ENCODE measurements around the gene CAB39.
"Not testable (repeated sequence)": the region's sequence is repeated elsewhere in the genome, so short reads cannot be mapped to it uniquely, and the experiment has no call there.

CAB39 gene

DNA sequence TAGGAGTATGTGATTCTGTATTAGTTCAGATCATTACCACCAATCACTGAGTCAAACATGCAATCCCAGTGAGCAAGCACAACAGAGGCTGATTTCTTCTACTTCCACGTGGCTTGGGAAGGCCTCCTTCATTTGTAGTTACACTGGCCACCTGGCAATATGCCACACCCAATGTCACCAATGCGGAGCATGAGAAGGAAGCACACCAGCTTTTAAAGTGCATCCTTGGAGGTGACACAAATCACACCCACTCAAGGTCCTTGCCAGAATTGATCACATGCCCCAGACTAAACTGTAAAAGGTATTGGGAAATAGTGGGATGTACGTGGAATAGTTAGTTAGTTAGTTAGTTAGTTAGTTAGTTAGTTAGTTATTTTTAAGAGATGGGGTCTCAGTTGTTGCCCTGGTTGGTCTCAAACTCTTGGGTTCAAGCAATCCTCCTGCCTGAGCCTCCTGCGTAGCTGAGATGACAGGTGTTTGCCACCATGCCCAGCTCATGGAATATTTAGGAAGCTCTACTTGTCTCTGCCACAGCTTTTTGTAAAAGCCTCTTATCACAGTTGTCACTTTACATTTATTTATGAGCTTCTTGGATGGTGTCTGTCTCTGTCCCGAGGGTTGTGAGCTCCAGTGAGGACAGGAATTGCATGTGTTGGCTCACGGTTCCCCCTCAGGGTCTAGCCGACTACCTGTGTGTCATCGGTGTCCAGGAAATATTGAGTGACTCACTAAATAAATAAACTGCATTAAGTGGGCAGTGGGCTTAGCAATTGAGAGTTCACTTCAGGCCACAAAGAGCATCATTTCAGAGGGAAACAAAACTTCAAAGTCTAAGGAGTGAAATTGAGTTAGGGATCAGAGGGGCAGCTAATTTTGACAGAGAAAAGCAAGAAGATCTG, 28.1 kb upstream of the CAB39 start:
- DNase-seq, result no peak

DNA sequence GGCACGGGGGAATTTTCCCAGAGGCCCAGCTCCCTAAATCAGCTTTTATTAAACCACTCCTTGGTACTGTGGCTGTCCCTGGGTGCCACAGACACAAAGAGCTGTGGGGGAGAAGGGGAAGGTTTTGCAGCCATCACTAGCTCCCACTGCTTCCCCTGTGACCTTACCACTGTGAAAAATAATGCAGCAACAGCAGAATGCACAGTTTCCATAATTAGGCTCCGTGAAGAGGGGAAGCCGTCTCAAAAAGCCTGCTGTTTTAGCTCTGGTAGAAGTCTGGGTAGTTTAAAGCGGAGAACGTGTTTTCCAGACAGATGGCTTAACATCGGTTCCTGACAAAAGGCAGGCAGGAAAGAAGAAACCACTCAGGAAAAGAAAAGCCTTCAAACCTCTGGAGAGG, 27.5 kb upstream of the CAB39 start:
- no peak for DNase-seq

DNA sequence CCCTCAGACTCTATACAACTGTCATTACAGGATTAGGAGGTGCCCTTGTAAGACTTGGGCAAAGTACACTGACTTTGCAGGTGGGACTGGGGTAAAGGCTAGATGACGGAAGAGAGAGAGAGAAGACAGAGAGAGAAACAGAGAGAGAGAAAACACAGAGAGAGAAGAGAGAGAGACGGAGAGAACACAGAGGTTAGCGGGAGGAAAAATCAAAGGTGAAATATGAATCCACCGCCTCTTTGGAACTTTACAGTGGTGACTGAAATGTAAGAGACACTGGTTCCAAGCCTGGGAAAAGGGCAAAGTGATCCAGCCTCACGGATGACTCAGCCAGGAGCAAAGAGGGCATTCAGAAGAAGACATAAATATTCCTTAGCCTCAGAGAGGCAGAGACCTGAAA, 25.1 kb upstream of the CAB39 start:
- no peak for DNase-seq

DNA sequence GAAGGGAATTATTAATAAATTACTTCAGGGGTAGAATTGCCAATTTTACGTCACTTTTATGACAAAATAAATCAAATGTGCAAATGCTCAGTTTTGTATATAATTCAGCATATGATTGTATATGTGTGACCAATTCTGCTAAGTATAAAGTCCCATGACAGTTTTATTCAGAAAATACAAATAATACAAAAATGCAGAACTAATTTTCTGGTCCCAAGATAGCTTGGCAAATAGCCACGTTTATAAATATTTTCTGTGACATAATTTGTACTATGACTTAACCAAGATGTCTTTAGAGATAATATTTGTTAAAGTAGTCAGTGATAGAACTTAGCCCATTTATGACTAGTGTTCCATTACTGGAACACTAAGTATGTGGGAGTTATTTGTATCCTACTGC, 24.2 kb upstream of the CAB39 start:
- DNase-seq, result no peak

DNA sequence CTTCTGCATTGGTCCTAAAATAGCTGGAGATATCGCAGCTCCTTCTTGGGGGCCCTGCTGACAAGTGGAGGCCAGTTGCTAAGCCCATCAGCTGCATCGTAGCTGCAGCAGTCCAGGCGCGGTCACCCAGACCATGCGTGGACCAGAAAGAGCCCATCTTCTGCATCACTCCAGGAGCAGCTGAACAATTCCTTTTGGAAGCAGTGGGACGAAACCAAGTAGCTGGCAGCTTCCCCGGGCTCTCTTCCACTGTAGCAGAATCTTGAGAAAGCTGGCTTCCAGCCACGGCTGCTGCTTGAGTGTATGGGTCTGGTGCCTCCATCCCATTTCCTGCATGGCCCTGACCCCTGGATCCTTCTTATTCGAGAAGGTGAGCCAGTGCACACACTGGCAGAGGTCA, 22.2 kb upstream of the CAB39 start:
- DNase-seq, result no peak

DNA sequence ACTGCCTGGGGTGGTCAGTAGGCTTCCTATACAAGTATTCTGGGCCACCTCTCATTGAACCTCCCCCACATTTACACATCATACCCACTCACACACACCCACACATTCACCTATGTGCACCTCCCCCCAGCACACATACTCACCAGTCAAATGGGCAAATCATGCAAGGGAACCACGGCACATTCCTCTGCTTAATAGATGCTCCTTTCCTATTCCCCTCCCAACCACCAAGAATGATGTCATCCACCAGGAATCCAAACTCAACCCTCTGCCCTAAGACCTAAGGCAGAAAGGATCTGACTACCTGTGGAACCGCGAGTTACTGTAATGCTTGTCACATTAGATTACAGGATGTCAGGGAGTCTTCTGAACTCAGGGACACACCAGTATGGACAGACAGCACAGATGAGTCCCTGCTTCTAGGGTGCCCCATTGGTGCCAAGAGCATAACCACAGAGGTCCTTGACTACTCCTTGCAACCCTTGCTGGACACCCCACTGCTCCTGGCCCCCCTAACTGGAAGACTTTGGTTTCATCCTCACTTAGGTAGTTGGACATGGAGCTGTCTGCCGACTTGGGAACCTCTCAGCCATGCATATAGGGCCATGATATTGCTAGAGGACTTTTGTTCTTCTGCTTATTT, 21.5 kb upstream of the CAB39 start:
- DNase-seq, result no peak

DNA sequence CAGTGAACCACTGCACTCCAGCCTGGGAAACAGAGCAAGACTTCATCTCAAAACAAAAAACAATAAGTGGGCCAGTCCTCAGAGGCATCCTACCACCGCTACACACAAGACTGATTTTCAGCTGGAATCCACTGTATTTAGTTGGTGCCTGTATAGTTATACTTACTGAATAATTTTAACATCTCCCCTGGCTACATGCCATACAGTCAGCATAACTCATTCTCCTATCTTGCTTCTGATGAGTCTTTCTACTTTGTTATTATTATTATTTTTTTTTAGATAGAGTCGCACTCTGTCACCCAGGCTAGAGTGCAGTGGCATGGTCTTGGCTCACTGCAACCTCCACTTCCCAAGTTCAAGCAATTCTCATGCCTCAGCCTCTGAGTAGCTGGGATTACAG, 19.9 kb upstream of the CAB39 start:
- DNase-seq, result no peak

DNA sequence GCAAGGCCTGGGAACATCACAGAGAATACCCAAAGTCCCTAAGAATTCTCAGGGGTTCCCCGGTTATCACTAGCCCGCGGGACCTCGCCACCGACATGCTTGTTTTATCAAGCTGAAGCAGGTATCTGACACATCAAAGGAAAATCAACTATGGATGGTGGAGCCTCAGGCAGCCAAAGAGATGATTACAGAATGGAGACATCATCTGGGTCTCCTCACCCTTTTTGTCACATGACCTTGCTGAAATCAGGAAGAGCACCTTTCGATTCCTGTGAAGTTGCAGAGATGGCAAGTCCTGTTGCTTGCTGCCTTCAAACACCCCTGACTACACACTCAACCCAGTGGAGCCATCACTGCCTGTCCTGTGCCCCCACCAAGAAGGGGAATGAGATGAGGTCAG, 19.2 kb upstream of the CAB39 start:
- no peak for DNase-seq

DNA sequence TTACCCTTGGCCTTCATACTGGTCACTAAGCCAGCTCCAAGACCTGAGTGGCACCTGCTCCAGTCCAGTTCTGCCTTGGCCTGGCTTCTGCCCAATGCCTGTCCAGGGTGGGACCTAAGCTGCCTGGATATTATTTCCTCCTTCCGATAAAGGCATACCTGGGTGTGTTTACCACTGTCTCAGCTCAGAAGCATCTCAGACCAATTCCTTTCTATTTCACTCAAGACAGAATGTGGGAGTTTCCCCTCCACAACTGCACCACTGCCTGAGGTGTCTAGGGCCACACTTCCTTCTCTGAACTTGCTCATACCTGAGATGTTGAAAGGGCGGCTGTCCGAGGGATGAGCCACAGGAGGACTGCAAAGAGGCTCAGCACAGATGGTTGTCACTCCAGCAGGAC, 18.4 kb upstream of the CAB39 start:
- no peak for DNase-seq

DNA sequence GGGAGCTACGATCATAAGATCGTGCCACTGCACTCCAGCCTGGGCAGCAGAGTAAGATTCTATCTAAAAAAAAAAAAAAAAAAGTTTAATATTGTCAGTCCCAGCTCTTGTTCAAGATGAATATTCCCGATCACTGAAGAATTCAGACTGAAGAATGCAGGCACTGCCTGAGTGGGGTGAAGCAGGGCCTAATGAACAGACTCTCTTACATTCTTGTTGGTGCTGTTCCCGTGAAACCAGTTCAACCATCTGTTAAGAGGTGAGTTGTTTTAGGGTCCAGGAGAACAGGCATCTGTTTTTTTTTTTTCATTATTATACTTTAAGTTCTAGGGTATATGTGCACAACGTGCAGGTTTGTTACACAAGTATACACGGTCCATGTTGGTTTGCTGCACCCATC, 17.1 kb upstream of the CAB39 start:
- no peak for DNase-seq

DNA sequence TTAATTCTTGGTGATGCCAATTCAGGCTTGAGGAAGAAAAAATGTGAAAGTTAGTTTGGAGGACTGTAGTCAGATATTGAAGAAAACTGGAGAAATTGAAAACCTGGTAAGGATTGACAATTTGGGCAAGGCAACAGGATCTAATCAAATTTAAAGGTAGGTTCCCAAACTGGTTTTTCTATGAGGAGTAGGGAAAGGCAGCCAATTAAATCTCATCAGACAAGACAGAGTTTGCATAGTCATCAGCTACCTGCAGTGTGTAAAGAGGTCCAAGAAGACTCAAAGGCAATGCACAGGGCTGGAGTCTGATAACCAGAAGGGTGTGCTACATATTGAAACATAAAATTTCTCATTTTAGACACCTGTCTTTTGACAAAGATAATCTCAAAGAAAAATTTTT, 16.0 kb upstream of the CAB39 start:
- no peak for DNase-seq

DNA sequence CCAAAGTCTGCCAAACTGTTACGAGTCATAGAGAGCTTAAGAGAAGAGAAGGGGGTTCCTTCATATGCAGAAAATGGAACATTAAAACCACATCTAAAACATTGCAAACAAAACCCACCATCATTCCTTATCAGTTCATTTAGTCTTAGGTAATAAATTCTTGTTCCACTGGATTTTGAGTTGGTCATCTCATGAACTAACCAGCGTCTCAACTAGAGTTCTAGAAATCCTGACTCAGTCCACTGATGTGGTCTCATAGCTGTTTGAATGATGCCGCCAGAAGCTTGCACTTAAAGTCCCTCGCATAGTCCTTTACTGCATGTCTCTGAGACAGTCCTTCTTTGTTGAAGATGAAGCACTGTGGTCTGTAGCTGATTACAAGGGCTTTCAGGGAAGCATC, 15.0 kb upstream of the CAB39 start:
- DNase-seq, result no peak

DNA sequence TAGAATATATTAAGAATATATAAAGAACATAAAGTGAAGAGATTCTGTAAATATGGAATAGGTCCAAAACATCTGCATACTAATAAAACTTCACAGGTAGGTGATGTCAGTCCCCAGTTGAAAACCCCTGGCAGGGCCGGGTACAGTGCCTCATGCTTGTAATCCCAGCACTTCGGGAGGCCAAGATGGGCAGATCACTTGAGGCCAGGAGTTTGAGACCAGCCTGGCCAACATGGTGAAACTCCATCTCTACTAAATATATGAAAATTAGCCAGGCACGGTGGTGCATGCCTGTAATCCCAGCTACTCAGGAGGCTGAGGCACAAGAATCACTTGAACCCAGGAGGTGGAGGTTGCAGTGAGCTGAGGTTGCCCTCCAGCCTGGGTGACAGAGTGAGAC, 13.9 kb upstream of the CAB39 start:
- not testable (repeated sequence) for DNase-seq

DNA sequence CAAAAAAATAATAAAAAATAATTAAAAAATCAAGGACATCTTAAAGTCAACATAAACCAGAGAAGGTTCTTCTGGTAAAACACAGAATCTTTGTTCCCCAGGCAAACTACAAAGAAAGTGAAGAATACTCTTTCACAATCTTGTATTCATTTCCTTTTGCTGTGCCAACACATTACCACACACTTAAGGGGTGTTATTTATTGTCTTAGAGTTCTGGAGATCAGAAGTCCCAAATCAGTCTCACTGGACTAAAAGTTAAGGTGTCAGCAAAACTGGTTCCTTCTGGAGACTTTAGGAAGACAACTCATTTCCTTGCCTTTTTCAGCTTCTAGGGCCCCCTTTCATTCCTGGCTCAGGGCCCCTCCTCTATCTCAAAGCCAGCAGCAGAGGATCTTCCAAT, 12.2 kb upstream of the CAB39 start:
- DNase-seq, result no peak

DNA sequence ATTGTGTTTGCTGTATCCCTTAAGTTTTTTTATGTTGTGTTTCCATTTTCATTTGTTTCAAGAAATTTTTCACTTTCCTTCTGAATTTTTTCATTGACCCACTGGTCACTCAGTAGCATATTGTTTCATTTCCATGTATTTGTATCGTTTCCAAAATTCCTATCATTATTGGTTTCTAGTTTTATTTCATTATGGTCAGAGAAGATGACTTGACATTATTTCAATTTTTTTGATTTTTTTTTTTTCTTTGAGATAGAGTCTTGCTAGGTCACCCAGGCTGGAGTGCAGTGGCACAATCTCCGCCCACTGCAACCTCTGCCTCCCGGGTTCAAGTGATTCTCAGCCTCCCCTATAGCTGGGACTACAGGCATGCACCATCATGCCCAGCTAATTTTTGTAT, 11.3 kb upstream of the CAB39 start:
- no peak for DNase-seq

DNA sequence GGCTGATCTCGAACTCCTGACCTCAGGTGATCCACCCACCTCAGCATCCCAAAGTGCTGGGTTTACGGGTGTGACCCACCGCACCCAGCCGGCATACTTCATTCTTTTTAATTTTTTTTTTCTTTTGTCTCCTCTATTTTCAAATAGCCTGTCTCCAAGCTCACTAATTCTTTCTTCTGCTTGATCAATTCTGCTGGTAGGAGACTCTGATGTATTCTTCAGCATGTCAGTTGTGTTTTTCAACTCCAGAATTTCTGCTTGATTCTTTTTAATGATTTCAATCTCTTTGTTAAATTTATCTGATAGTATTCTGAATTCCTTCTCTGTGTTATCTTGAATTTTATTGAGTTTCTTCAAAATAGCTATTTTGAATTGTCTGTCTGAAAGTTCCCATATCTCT, 10.2 kb upstream of the CAB39 start:
- not testable (repeated sequence) for DNase-seq

DNA sequence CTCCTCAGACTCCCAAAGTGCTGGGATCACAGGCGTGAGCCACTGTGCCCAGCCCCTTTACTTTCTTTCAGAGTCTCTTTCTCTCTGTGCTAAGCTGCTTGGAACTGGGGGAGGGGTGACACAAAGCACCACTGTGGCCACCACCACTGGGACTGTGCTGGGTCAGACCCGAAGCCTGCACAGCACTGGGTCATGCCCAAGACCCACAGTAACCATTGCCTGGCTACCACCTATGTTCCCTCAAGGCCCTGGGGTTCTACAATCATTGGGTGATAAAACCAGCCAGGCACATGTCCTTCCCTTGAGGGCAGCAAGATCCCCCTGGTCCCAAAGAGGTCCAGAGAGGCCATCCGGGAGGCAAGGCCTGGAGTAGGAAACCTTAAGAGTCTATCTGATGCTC, 9.1 kb upstream of the CAB39 start:
- DNase-seq, result no peak

DNA sequence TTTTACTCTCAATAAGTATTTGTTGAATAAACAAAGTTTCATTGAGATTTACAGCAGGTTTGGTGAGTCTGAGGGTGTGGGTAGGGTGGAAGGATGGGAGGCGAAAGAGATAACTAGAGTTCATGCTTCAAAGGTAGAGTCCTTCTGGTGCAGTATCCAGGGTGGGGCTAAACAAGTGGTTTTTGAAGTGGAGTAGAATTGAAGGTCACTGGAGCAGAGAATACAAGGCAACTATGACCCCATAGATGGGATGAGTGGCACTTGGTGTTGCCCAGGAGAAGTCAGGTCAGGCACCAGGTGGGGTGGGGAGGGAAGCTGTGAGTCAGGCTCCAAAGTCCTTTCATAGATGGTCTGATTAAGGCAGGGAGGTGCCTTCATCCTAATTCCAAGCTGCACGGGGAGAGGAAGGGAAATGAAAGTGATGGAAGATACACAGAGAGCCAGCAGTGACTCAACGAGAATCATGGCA, 6.6 kb upstream of the CAB39 start:
- DNase-seq, result no peak

DNA sequence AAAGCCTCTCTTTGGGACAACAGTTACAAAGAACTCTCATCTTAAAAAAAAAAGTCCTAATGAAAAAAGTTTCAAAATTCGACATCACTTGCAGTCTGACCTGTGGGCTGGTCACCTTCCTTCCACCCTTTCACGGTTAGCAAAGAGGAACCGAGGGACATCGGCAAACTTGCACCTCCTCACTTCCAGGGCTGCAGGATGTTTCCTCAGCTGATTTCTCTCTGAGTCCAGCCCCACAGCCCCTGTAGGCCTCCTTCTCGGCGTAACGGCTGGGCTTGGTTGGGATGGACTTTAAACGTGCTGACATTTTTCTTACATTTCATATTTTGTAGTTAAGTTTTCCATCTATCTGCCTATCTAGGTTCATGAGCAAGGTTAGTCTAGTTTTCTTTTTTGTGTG, 5.7 kb upstream of the CAB39 start:
- DNase-seq, result no peak

DNA sequence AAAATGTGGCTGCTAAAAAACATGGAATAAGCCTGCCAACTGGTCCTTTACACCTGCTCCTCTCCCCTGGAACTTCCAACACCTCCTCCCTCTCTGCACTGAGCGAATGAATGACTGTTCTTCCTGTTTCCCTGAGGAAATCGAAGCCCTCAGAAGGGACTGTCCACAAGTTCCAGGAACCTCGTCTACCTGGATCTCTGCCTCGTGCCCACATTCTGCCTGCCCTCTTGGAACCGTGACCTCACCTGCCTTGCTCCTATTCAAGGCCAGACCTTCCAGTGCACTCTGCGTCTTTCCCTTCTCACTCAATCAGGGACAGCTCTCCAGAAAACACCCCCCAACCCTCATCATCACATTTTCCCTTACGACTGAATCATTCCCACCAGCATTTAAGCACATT, 4.4 kb upstream of the CAB39 start:
- no peak for DNase-seq

DNA sequence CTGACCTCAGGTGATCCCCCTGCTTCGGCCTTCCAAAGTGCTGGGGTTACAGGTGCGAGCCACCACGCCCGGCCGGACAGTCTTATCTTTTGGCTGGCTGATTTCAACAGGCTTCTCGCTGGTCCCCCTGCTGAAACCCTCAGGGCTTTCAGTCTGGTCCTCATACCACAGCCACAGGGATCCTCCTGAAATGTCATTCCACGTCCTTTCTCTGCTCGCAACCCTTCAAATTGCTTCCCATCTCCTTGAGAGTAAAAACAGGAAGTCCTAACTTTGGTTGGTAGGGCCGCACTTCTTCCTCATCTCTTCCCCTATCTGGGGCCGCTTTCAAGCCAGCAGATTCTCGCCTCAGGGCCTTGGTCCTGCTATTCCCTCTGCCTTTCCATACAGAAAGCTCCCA, 1.4 kb upstream of the CAB39 start:
- DNase-seq, result no peak

DNA sequence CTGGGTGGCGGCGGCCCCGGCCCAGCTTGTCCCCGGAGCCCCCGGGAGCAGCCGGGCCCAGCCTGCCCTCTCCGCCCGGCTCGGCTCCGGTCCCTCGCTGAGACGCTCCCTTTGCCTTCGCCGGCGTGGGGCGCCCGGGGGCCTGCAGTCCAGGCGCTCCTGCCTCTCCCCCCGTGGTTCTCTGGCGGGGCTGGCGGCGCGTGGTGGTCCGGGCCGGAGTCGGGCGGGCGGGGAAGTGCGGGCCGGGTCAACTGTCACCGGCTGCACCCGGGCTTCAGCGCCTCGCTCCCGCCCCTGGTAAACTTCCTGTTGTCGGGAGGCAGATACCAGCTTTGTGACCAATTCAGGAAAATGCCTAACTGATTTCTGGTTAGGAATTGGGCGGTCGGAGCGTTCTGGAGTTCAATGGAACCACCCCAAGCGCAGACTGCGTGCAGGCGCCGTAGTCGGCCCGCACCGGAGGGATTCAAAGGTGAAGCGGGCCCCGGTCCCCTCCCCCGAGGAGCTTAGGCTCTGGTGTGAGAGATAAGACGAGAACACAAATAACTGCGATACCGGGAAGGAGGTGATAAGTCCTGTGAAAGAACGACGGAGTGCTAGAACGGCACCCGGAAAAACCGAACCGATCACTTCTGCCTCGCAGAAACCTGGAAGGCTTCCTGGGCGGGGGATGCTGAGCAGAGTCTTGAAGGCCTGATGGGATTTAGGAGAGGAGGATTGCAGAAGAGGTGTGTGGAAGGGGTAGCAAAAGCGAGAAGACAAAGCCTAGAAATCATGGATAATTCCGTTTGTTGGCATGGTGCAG, 891 bp downstream of the CAB39 start:
- peak; percentile 26 to 60 (median 44) for DNase-seq

DNA sequence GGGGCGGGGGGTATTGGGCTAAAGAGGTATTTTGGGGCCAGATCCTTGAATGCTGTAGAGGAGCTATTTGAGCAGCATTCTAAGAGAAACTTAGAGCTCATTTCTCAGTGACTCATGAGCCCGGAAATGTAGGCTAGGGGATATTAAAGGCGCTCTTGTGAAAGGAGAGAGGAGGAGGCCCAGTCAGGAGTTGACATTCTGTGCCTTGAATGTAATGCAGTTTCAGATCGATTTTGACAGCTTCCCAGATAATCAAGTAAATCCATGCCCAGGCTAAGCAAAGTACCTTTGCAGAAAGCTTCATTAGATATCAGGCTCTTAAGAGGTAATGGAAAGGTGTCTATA, 1.5 kb downstream of the CAB39 start:
- DNase-seq, result peak in 5 of 6 experiments; percentile 16 to 60 (median 41)

DNA sequence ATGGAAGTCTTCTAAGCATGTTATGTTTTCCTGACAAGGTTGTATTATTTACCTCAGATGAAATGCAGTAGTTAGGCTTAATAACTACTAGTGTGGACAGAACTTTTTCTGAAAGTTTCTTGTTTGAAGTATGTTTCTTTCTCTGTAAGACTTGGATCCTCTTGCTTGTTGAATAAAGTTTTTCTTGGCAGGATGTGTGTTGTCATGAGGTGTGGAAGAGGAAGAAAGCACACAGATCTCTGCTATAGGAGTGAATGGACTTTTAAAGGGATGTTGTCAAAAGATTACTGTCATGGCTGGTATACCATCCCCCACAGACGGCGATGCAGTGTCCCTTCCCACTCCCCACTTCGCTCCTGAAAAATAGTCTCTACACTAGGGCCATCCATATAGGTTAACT, 2.6 kb downstream of the CAB39 start:
- peak in 2 of 6 experiments; percentile 6 to 7 for DNase-seq
